ENCODE measurements around the gene RBFOX2.

The RBFOX2 gene

GRCh38 chr22:35900483-35901168 lies 128.0 kb downstream of the RBFOX2 start:
- no peak for DNase-seq (ENCODE audit: low read depth in 2 of 2)

DNA sequence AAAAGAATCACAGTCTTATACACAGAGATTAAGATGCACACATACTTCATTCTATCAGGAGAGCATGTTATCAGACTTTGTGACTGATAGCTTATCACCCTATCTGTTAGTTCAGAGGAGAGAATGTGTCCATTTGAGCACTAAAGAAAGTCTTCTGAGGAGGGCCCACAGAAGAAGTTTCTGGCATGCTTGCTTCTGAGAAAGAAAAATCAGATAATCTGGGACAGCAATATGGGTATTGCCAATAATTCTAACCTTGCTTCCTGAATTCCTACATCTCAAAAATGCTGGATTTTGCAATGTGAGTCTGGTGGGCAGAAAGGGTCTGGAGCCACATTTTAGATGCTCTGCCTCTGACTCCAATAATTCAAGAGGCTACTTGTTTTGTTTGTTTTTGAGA lies 128.9 kb downstream of the RBFOX2 start:
- no peak for DNase-seq (ENCODE audit: low read depth in 2 of 2)

DNA sequence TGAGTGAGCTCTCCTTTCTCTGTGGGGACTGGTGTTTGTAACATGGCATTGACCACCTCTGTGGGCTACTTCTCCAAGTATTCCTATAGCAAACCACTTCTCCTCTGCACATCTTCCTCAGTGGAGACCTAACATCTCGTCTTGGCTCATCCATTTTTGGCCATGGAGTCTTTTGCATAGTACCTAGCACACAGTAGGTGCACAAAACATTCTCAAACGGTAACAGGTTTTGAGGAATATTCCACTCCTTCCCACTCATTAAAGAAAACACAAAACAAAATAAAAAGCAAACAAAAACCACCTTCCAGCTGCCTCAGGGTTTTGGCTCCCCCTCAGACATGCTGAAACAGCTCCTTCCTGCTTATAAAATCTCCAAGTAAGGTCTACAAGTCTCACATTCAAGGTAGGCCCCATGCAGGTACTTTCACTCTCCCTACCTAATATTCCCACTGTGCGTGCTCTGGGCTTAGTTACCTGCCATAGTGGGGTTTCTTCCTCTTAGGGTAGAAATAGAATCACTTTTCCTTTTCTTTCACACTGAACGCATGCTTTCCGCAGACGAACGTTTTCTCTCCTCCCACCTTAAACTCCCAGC lies 132.4 kb downstream of the RBFOX2 start:
- no peak for DNase-seq (ENCODE audit: low read depth in 2 of 2)

DNA sequence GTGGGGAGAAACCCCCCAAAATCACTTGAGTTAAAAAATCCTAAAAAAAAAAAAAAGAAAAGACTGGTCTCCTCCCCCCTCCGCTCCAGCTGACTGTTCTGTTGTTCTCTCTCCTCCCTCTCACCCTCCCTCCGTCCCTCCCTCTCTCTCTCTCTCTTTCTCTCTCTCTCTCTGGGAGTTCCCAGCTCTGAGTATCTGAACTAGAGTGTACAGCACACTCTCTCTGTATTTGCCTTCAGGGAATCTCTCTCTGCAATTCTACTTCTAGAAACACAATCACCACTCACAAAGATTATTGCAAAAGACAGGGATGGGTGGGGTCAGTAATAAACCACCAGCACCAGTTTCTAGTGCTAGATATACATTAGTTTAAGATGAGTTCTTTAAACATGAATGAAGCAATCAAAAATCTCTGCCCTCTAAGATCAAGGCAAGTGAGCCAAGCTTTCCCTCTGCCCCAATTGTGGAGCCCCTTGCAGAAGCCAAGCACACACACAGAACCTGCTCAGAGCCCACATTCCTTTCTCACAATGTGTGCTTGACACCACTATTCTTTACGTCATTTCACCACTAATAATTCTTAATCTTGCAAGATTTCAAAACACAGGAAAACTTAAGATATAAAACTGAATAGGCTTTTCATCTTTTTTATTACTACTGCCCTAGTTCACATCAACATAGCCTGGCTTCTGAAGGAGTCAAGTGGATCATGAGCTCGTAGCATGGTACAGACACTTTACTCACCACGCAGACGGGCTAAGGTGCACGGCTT lies 133.5 kb downstream of the RBFOX2 start:
- DNase-seq (ENCODE audit: low read depth in 2 of 2): no peak

DNA sequence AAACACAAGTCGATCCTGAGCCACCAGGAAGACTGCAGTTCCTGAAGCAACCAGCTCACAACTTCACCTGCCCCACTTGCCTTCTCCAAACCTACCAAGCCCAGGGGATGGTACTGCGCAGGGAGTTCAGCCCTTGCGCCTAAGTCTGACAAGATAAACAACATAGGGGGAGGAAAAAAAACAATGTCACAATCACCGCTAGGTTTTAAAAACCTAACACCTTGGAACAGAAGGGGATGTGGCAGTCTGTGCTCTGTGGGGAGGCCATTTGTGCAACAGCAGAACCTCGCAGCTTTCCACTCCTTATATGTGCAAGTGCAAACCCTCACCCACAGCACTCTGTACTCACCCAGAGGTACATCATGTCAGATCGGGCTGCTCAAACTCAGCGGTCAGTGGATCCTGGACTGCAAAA lies 134.2 kb downstream of the RBFOX2 start:
- DNase-seq (ENCODE audit: low read depth in 2 of 2): peak in 1 of 2 donors; percentile 2

DNA sequence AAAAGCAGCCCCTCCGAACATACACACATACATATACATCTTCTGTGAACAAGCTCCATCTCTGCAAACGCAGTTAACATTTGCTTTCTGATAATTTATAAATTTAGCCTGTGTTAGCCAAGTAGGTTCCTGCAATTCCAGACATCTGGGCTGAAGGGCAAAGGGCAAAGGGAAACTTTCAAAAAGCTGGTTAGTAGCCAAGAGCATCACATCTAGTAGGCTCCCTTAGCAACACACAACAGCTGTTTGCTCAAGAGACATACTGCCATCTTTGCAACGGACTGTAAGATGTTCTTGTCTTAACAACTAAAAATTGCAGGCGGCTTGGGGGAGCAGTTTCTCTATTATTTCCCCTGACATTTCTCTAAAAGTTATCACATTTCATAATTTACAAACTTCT lies 134.9 kb downstream of the RBFOX2 start:
- no peak for DNase-seq (ENCODE audit: low read depth in 2 of 2)

DNA sequence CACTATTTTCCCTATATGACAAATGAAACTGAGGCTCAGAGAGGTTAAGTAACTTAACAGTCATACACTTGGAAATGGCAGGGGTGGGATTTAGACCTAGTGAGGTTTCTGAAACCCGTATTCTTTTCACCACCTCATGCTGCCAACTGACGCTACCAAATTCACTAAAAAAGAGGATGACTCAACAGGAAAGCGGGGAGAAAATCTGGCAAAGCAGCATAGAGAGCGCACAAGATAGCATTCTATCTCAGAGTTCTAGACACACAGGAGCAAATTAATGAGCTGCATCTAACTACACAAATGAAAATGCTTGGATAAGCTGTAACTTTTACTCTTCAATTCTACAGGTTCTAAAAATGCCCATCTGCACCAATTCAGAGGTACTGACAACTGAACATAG lies 136.4 kb downstream of the RBFOX2 start:
- no peak for DNase-seq (ENCODE audit: low read depth in 2 of 2)

GRCh38 chr22:35891442-35891841 lies 137.2 kb downstream of the RBFOX2 start:
- no peak for DNase-seq (ENCODE audit: low read depth in 2 of 2)

DNA sequence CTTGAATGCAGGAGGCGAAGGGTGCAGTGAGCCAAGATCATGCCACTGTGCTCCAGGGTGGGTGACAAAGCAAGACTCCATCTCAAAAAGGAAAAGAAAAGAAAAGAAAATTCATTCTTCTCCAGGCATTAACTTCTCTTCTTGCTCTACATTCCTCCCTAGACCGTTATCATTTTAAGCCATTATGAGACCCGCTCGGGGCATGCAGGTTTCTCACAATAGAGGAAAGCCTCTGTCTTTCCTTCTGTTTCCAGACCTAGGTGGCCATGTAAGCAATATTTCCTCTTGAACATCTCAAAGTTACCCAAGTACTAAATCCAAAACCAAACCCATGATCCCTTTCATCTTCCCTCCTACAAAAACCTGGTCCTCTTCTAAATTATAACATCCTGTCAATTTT lies 139.6 kb downstream of the RBFOX2 start:
- DNase-seq (ENCODE audit: low read depth in 2 of 2): no peak

DNA sequence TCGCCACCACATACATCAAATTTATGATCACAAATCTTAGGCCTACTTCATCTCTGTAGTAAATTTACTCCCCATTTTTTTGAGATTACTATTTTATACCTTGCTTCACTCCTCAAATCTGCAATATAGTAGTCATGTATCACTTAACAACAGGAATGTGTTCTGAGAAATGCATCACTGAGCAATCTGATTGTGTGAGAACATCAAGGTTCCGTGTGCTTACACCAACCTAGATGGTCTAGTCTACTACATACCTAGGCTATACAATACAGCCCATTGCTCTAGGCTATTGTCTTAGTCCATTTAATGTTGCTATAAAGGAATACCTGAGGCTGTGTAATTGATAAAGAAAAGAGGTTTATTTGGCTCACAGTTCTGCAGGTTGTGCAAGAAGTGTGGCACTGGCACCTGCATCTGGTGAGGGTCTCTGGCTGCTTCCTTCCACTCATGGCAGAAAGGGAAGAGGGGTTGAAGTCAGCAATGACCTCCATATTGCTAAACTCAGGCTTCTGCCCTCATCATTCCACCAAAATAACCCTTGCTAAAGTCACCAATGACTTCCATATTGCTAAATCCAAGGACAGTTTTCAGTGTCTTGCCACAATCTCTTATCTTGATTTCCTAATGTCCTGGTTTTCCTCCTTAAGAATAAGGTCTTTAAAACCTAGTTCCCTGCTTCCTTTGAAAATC lies 140.3 kb downstream of the RBFOX2 start:
- no peak for DNase-seq (ENCODE audit: low read depth in 2 of 2)

DNA sequence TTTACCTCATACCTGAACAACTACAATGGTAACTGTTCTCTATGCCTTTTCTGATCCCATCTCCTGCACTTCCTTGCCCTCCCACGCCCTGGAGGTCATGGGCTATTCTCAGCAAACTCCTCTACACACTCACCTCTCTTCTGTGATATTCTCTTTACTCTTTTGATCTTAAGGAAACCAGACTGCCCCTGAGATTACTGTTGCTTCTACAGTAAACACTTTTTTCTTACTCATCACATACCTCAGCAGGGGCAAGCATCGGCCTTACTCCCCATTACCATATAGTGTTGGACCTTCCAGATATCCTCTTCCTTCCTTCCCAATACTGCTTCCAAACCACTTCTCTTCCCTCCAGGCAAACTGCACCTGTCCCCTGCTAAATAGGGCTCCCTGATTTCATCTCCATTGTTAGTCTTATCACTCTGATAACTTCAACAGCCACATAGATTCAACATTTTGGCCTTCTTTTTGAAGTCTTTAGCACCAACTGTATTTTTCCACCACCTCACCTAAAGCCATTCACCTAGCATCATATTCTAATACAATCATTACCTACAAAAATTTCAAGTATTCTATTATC lies 141.2 kb downstream of the RBFOX2 start:
- DNase-seq (ENCODE audit: low read depth in 2 of 2): no peak

GRCh38 chr22:35886309-35886708 lies 142.3 kb downstream of the RBFOX2 start:
- no peak for DNase-seq (ENCODE audit: low read depth in 2 of 2)

DNA sequence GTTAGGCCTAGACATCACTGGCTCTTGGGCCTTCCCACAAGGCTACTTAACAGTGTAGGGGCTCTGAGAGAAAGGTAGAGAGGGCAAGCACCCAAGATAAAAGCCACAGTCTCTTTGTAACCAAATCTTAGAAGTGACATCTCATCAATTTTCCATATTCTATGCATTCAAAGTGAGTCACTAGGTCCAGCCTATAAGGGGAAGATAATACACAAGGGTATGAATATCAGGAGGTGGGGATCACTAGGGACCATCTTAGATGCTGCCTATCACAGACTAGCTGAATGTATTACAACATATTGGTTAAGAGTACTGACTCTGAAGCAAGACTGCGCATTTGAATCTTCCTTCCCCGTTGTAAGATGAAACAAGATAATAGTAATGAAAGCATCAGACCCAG lies 144.1 kb downstream of the RBFOX2 start:
- DNase-seq (ENCODE audit: low read depth in 2 of 2): no peak

DNA sequence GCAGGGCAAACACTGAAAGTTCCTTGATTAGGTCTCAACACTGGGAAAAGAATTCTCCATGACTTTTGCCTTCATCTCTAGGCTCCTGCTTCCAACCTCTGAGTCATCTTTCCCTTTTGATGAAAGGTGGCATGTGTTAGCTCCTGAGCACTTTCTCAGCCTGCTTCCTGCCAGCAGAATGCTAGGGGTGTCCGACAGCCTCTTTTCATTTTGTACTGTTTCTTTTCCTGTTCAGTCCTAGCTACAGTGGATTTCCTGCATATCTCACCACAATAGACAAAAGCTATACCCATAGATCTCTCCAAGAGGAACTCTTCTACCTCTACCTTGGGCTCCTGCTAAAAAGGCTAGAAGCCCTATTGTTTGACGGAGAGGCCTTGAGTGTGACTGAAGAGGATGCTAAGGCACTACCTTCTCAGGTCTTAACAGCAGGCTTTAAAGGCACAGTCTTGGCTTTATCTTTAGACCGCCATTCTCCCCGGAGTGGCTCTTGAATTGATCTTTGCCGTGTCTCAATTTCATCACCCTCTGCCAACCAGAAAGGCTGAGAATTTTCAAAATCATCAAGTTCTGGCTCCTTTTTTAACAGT lies 145.5 kb downstream of the RBFOX2 start:
- no peak for DNase-seq (ENCODE audit: low read depth in 2 of 2)

GRCh38 chr22:35882211-35883030 lies 146.2 kb downstream of the RBFOX2 start:
- DNase-seq (ENCODE audit: low read depth in 2 of 2): no peak

DNA sequence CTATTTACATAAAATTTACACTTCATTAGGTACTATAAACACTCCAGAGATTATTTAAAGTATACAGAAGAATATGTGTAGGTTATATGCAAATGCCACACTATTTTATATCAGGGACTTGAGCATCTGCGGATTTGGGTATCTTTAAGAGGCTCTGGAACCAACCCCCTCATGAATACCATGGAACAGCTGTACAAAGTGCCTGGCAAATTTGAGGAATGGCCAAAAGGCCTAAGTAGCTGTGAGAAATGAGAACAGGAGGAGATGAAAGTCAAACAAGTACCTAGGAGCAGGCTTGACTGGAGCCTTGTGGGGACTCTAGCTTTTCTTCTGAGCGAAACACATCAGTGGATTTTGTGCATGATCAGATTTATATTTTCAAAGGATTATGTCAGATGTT lies 149.3 kb downstream of the RBFOX2 start:
- DNase-seq (ENCODE audit: low read depth in 2 of 2): no peak

DNA sequence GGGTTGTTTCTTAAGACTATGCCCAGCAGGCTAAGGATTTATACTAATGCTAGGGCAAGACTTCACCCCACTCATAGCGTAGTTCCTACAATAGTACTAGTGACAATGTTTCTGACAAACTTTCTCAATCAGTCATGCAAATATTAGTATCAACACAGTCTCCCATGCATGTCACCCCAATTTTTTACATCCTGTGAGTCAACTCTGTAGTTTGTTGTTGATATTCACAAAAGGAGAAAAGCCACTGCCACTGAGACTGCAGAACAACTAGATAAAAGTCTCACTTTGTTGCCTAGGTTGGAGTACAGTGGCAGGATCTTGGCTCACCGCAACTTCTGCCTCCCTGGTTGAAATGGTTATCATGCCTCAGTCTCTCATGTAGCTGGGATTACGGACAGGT lies 155.2 kb downstream of the RBFOX2 start:
- DNase-seq (ENCODE audit: low read depth in 2 of 2): no peak

DNA sequence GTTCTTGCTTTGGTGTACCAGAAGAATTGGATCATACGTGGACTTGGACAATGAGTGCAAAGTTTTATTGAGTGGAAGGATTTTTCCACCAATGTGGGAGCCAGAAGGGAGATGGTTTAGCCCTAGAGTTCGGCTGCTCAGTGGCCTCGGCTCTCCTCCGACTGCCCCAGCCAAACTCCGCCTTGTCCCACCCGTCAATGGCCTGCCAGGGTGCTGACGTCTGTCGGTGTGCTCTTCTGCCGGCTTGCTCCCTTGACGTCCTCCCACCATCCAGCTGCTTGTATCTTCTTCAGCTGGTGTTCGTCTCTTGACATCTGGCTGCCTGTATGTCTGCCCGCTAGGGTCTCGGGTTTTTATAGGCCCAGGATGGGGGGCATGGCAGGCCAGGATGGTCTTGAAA lies 156.2 kb downstream of the RBFOX2 start:
- no peak for DNase-seq (ENCODE audit: low read depth in 2 of 2)

DNA sequence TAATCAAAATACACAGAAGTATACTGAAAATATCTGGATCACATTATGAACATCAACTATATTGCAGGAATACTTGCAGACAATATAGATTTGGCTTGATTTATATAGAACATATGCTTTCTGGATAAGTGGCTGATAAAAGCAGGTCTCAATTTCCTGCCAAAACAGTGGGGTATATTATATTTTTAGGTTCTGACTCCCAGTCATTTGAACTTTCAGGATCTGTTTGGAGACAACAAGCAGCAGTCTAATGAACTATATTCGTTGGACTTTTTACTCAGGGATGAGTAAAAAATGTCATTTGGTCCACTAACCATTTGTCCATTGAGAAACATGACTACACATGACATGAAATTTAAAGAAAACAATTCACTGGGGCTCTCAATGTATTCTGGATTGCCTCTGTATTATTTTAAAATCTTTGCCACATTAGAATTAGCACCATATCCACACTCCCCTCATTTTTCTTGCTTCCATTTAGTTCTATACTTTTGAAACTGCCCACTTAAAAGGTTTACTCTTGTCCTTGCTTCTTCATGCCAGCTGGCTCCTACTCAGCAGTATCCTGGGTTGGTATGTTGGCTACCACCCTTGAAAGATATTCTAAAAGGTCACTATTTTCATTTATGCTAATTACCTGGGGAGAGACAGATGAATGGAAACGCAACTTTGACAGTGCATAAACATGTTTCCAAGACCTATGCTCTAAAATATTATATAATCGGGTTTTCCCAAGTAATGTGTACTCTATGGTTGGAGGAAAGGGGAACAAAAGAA lies 157.9 kb downstream of the RBFOX2 start:
- no peak for DNase-seq (ENCODE audit: low read depth in 2 of 2)

GRCh38 chr22:35868938-35869337 lies 159.7 kb downstream of the RBFOX2 start:
- no peak for DNase-seq (ENCODE audit: low read depth in 2 of 2)
